ENCODE measurements around the gene CD160. TPM values are rescaled to one million over a fixed set of nuclear protein-coding genes. Genes with fewer than 3 reads are reported as not detected.

Gene CD160
- total and polyA plus RNA-seq, 2 experiments from 2014 or later: 0.06 TPM; not detected in 1

DNA sequence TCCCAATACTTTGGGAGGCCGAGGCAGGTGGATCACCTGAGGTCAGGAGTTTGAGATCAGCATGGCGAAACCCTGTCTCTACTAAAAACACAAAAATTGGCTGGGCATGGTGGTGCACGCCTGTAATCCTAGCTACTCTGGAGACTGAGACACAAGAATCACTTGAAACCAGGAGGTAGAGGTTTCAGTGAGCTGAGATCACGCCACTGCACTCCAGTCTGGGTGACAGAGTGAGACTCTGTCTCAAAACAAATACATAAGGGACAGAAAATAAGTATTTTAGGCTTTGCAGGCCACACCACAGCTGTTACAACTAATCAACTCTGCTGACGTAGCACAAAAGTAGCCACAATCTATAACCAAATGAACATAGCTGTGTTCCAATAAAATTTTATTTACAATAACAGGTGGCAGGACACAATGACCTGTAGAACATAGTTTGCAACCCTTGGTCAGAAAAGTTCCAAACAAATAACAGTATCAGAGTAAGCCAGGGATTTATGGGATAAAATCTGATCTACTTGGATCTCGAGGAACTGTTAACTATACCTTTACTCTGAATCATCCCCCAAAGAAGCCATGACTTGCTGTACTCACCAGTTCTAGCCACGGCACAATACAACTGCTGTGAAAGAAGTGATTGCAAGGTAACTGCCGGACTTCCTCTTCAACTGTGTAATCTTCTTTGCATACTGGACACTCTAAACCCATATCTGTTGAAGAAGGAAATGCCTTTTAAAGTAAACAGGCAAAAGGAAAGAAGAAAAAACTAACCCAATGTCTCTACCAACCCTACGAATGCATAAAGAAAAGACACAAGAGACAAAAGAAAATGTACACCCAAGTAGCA lies 28.3 kb downstream of the CD160 start (continued):
- TF ChIP-seq, protein P1, sequence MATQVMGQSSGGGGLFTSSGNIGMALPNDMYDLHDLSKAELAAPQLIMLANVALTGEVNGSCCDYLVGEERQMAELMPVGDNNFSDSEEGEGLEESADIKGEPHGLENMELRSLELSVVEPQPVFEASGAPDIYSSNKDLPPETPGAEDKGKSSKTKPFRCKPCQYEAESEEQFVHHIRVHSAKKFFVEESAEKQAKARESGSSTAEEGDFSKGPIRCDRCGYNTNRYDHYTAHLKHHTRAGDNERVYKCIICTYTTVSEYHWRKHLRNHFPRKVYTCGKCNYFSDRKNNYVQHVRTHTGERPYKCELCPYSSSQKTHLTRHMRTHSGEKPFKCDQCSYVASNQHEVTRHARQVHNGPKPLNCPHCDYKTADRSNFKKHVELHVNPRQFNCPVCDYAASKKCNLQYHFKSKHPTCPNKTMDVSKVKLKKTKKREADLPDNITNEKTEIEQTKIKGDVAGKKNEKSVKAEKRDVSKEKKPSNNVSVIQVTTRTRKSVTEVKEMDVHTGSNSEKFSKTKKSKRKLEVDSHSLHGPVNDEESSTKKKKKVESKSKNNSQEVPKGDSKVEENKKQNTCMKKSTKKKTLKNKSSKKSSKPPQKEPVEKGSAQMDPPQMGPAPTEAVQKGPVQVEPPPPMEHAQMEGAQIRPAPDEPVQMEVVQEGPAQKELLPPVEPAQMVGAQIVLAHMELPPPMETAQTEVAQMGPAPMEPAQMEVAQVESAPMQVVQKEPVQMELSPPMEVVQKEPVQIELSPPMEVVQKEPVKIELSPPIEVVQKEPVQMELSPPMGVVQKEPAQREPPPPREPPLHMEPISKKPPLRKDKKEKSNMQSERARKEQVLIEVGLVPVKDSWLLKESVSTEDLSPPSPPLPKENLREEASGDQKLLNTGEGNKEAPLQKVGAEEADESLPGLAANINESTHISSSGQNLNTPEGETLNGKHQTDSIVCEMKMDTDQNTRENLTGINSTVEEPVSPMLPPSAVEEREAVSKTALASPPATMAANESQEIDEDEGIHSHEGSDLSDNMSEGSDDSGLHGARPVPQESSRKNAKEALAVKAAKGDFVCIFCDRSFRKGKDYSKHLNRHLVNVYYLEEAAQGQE (IDR thresholded peaks at IDR 0.05; ENCODE audit: unreplicated experiment): no peak
- TF ChIP-seq EZH2 (IDR thresholded peaks at IDR 0.05; ENCODE audit: low read depth, unreplicated experiment): no peak
- no peak for TF ChIP-seq JUNB (IDR thresholded peaks at IDR 0.05; ENCODE audit: unreplicated experiment)
- TF ChIP-seq NANOG (IDR thresholded peaks at IDR 0.05; ENCODE audit: borderline replicate concordance): no peak
- TF ChIP-seq, protein P2, sequence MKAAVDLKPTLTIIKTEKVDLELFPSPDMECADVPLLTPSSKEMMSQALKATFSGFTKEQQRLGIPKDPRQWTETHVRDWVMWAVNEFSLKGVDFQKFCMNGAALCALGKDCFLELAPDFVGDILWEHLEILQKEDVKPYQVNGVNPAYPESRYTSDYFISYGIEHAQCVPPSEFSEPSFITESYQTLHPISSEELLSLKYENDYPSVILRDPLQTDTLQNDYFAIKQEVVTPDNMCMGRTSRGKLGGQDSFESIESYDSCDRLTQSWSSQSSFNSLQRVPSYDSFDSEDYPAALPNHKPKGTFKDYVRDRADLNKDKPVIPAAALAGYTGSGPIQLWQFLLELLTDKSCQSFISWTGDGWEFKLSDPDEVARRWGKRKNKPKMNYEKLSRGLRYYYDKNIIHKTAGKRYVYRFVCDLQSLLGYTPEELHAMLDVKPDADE (IDR thresholded peaks at IDR 0.05): no peak
- no peak for TF ChIP-seq CREB1 (CRISPR knock-in tag; IDR thresholded peaks at IDR 0.05; ENCODE audit: low read depth)
- TF ChIP-seq, protein P3, sequence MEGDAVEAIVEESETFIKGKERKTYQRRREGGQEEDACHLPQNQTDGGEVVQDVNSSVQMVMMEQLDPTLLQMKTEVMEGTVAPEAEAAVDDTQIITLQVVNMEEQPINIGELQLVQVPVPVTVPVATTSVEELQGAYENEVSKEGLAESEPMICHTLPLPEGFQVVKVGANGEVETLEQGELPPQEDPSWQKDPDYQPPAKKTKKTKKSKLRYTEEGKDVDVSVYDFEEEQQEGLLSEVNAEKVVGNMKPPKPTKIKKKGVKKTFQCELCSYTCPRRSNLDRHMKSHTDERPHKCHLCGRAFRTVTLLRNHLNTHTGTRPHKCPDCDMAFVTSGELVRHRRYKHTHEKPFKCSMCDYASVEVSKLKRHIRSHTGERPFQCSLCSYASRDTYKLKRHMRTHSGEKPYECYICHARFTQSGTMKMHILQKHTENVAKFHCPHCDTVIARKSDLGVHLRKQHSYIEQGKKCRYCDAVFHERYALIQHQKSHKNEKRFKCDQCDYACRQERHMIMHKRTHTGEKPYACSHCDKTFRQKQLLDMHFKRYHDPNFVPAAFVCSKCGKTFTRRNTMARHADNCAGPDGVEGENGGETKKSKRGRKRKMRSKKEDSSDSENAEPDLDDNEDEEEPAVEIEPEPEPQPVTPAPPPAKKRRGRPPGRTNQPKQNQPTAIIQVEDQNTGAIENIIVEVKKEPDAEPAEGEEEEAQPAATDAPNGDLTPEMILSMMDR (conservative IDR thresholded peaks at IDR 0.05; ENCODE audit: low read depth in 2 of 2): no peak

DNA sequence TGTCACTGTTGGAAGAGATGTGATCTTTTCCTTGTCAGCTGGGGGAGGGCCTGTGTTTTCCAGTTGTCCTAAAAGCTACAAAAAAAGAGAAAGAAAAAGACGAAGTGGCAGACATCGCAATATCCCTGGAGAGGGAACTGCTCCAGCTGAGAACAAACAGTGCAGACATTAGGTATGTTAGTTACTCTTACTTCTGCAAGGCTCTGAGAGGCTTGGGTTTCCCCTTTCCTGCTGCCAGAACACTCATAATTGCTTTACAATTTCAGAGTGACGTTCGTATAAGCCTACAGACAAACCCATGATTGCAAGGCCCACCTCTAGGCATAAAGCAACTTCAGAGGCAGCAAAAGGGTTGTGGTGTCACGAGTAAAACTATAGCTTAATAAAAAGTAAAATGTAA lies 31.1 kb downstream of the CD160 start:
- H3K4me3 ChIP-seq: no peak overlapping the region
- Mint-ChIP-seq H3K36me3 (ENCODE audit: low read depth) (peaks cover 10% of the 10 kb centered on the region; the same call in 2 of the 3 replicates), H3K27me3 (ENCODE audit: insufficient read depth, low read depth, poor library complexity) (no peaks in the 10 kb centered on the region), H3K4me1 (no peaks in the 10 kb centered on the region), H3K4me3 (no peak overlapping the region), H3K27ac (no peak overlapping the region), H3K9me3 (no peaks in the 10 kb centered on the region)
- DNase-seq (ENCODE audit: low spot score): no peak
- no peak overlapping the region for H3K4me2 ChIP-seq
- H3K79me2 ChIP-seq (replicated peaks; ENCODE audit: insufficient read depth): no peaks in the 10 kb centered on the region
- peaks cover 17% of the 10 kb centered on the region for H3K36me3 ChIP-seq (ENCODE audit: insufficient read depth)
- H3F3A ChIP-seq (replicated peaks; ENCODE audit: low read depth): no peaks in the 10 kb centered on the region
- H3K9me2 ChIP-seq (ENCODE audit: insufficient read depth): no peaks in the 10 kb centered on the region
- H2AFZ ChIP-seq: no peak overlapping the region
- no peak overlapping the region for H3K27ac ChIP-seq (ENCODE audit: low read depth)
- H4K20me1 ChIP-seq (replicated peaks; ENCODE audit: insufficient read depth): no peaks in the 10 kb centered on the region; the same call in 1 of the 2 replicates
- no peaks in the 10 kb centered on the region for H3K4me1 ChIP-seq (ENCODE audit: insufficient read depth)
- H3K27me3 ChIP-seq (ENCODE audit: insufficient read depth): no peaks in the 10 kb centered on the region
- ATAC-seq: no peak
- TF ChIP-seq, protein P3 (conservative IDR thresholded peaks at IDR 0.05; ENCODE audit: low read depth in 2 of 2): no peak
- TF ChIP-seq ZNF114 (CRISPR knock-in tag; IDR thresholded peaks at IDR 0.05): no peak
- TF ChIP-seq NANOG (IDR thresholded peaks at IDR 0.05; ENCODE audit: borderline replicate concordance): no peak
- TF ChIP-seq EZH2 (IDR thresholded peaks at IDR 0.05; ENCODE audit: low read depth, unreplicated experiment): no peak
- TF ChIP-seq POLR2AphosphoS5 (IDR thresholded peaks at IDR 0.05; ENCODE audit: low read depth): no peak
- no peak for TF ChIP-seq ZNF331 (CRISPR knock-in tag; IDR thresholded peaks at IDR 0.05; ENCODE audit: low read depth)
- TF ChIP-seq EZH2phosphoT487 (IDR thresholded peaks at IDR 0.05; ENCODE audit: unreplicated experiment): no peak
- TF ChIP-seq, protein P2 (IDR thresholded peaks at IDR 0.05): no peak
- TF ChIP-seq JUNB (IDR thresholded peaks at IDR 0.05; ENCODE audit: unreplicated experiment): no peak
- TF ChIP-seq CREB1 (CRISPR knock-in tag; IDR thresholded peaks at IDR 0.05; ENCODE audit: low read depth): no peak
